ENCODE results near the gene NHSL1.

NHSL1 gene

GRCh38 chr6:138403801-138404665 is 95.3 kb downstream of the NHSL1 start, which contains the start of gene HEBP2:
Gene HEBP2, plus strand, starts transcription at chr6:138404223. Its CDS starts 273 bp downstream, at chr6:138404496.
- TF ChIP-seq TOX (CRISPR knock-in tag; IDR thresholded peaks at IDR 0.05; ENCODE audit: borderline replicate concordance) (no peak), CSDC2 (CRISPR knock-in tag; IDR thresholded peaks at IDR 0.05) (0 out of 2 replicates have a peak, but pooled peaks have one; percentile 50)
- ATAC-seq = peak; percentile 87

- no peak for TF ChIP-seq SNAI2 (CRISPR knock-in tag; IDR thresholded peaks at IDR 0.05)
- TF ChIP-seq ZNF70 (CRISPR knock-in tag; IDR thresholded peaks at IDR 0.05) = no peak
- TF ChIP-seq ARNTL (CRISPR knock-in tag; IDR thresholded peaks at IDR 0.05; ENCODE audit: borderline replicate concordance, low read depth) = no peak
- no peak for TF ChIP-seq ZNF8 (CRISPR knock-in tag; IDR thresholded peaks at IDR 0.05)
- TF ChIP-seq RARB (CRISPR knock-in tag; IDR thresholded peaks at IDR 0.05) = no peak
- no peak for TF ChIP-seq ESRRG (CRISPR knock-in tag; IDR thresholded peaks at IDR 0.05)
- TF ChIP-seq TSHZ2 (CRISPR knock-in tag; IDR thresholded peaks at IDR 0.05) = no peak
- TF ChIP-seq ZFP30 (CRISPR knock-in tag; IDR thresholded peaks at IDR 0.05) = no peak
- no peak for TF ChIP-seq PPARA (CRISPR knock-in tag; IDR thresholded peaks at IDR 0.05; ENCODE audit: borderline replicate concordance)
- TF ChIP-seq TCF4 (CRISPR knock-in tag; IDR thresholded peaks at IDR 0.05; ENCODE audit: borderline replicate concordance) = no peak
- no peak for TF ChIP-seq ZNF565 (CRISPR knock-in tag; conservative IDR thresholded peaks at IDR 0.05; ENCODE audit: low read depth)
- TF ChIP-seq CSRNP3 (CRISPR knock-in tag; IDR thresholded peaks at IDR 0.05) = no peak
- TF ChIP-seq TOX (CRISPR knock-in tag; IDR thresholded peaks at IDR 0.05; ENCODE audit: borderline replicate concordance) = no peak
- TF ChIP-seq OSR1 (CRISPR knock-in tag; IDR thresholded peaks at IDR 0.05) = no peak
- no peak for TF ChIP-seq POU6F1 (CRISPR knock-in tag; IDR thresholded peaks at IDR 0.05; ENCODE audit: borderline replicate concordance, low read depth)
- no peak for TF ChIP-seq BACH2 (CRISPR knock-in tag; IDR thresholded peaks at IDR 0.05; ENCODE audit: borderline replicate concordance)
- no peak for TF ChIP-seq PATZ1 (CRISPR knock-in tag; IDR thresholded peaks at IDR 0.05; ENCODE audit: borderline replicate concordance)
- no peak for TF ChIP-seq CREB5 (CRISPR knock-in tag; IDR thresholded peaks at IDR 0.05; ENCODE audit: low read depth)
- TF ChIP-seq ZC3H10 (CRISPR knock-in tag; IDR thresholded peaks at IDR 0.05) = no peak
- ATAC-seq = peak; percentile 46
These were observed 95.9 kb downstream of the NHSL1 start for GRCh38 chr6:138403324-138403800.

- no peak for TF ChIP-seq ZNF70 (CRISPR knock-in tag; IDR thresholded peaks at IDR 0.05)
- TF ChIP-seq GLIS3 (CRISPR knock-in tag; IDR thresholded peaks at IDR 0.05) = no peak
- no peak for TF ChIP-seq ZNF8 (CRISPR knock-in tag; IDR thresholded peaks at IDR 0.05)
- no peak for TF ChIP-seq ARNTL (CRISPR knock-in tag; IDR thresholded peaks at IDR 0.05; ENCODE audit: borderline replicate concordance, low read depth)
- TF ChIP-seq PPARA (CRISPR knock-in tag; IDR thresholded peaks at IDR 0.05; ENCODE audit: borderline replicate concordance) = no peak
- no peak for TF ChIP-seq TOX (CRISPR knock-in tag; IDR thresholded peaks at IDR 0.05; ENCODE audit: borderline replicate concordance)
These were observed 96.5 kb downstream of the NHSL1 start for GRCh38 chr6:138402838-138403187.

More at GRCh38 chr6:138402838-138403187, 96.5 kb downstream of the NHSL1 start:
- no peak for ATAC-seq

Data from SK-N-SH treated with all-trans-retinoic acid at 6 μM for 48 hours (cell line).